DND-41 (cell line): ENCODE results near the gene HYCC1.
"Not testable (repeated sequence)": the region's sequence is repeated elsewhere in the genome, so short reads cannot be mapped to it uniquely, and the experiment has no call there.

ENCODE experiments used
- EZH2 ChIP-seq: IDR thresholded peaks from 3 replicates; pipeline ENCODE4 v1.6.1; 2012; ENCODE audit warnings: borderline replicate concordance, low read depth, mild to moderate bottlenecking, moderate library complexity, low read length, inconsistent platforms; ENCODE audit not compliant: severe bottlenecking
- TF ChIP-seq, protein P1 (sequence below): IDR thresholded peaks from 2 replicates; pipeline ENCODE4 v1.5.1; 2012; ENCODE audit warnings: borderline replicate concordance, low read length, moderate library complexity, mild to moderate bottlenecking; ENCODE audit not compliant: poor library complexity, severe bottlenecking; ENCODE audit errors: extremely low read depth

- TF ChIP-seq EZH2 = not testable (repeated sequence)
- TF ChIP-seq, protein P1, sequence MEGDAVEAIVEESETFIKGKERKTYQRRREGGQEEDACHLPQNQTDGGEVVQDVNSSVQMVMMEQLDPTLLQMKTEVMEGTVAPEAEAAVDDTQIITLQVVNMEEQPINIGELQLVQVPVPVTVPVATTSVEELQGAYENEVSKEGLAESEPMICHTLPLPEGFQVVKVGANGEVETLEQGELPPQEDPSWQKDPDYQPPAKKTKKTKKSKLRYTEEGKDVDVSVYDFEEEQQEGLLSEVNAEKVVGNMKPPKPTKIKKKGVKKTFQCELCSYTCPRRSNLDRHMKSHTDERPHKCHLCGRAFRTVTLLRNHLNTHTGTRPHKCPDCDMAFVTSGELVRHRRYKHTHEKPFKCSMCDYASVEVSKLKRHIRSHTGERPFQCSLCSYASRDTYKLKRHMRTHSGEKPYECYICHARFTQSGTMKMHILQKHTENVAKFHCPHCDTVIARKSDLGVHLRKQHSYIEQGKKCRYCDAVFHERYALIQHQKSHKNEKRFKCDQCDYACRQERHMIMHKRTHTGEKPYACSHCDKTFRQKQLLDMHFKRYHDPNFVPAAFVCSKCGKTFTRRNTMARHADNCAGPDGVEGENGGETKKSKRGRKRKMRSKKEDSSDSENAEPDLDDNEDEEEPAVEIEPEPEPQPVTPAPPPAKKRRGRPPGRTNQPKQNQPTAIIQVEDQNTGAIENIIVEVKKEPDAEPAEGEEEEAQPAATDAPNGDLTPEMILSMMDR = not testable (repeated sequence)
Measured at GRCh38 chr7:23035542-23036371, 21.8 kb upstream of the HYCC1 start.
